Dermis microvascular lymphatic vessel endothelial cell (primary cell): Measurements from ENCODE around the gene HEMK1. TPM values are rescaled to one million over a fixed set of nuclear protein-coding genes. Genes with fewer than 3 reads are reported as not detected.

Source experiments
- DNase-seq, 2 donors: peaks; one replicate each; pipeline versions ENCODE4 v3.0.0 to v3.0.0-alpha.2; 2010; ENCODE audit warnings: low read depth in 2 of 2
- total RNA-seq: library from RNA; depleted of rRNA; stranded (reverse); fragments of >200 nt; gene quantifications from 2 replicates; pipeline ENCODE4 v1.2.1, GENCODE V29; 2014

HEMK1 gene, protein sequence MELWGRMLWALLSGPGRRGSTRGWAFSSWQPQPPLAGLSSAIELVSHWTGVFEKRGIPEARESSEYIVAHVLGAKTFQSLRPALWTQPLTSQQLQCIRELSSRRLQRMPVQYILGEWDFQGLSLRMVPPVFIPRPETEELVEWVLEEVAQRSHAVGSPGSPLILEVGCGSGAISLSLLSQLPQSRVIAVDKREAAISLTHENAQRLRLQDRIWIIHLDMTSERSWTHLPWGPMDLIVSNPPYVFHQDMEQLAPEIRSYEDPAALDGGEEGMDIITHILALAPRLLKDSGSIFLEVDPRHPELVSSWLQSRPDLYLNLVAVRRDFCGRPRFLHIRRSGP
- 4.0 and 4.8 TPM in 2 replicates for total RNA-seq

DNA sequence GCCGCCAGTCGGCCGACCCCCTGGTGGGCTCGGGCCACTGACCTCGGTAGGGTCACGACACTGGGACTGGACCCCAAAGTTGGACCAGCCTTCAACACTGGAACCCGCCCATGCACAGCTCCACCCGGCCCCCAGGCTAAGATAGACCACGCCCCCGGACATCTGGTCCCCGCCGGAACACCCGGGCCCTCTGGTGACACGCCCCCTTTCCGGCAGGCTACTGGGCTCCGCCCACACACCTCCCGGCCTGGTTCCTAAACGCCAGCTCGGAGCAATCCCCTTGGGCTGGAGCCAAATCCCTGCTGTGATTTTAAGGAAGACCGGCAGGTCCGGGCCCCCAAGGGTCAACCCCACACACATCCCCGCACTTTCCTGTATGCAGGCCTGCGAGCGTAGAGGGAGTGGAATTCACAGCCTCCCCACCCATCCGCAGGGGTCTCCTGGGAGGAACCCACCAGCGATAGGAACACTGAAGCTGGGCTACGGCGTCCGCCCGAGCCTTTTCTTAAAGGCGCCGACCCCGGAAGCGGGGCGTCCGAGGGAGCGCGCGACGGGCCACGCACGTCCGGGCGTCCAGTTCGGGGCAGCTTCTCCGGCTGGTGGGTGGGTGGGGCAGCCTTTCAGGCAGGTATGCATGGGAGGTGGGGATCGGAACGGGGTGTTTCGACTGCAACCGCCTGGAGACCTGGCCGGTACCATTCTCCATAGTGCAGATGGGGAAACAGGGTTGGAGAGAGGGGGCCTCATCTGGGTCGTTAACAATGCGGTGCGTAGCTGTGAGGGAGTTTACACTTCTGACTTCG is at the start of gene HEMK1:
TSS of gene HEMK1 (plus strand) at position 576 of the 803 bp plus-strand sequence. CDS start 1,583 bp downstream, outside the sequence.
- DNase-seq, result peak; percentile 85 to 86

DNA sequence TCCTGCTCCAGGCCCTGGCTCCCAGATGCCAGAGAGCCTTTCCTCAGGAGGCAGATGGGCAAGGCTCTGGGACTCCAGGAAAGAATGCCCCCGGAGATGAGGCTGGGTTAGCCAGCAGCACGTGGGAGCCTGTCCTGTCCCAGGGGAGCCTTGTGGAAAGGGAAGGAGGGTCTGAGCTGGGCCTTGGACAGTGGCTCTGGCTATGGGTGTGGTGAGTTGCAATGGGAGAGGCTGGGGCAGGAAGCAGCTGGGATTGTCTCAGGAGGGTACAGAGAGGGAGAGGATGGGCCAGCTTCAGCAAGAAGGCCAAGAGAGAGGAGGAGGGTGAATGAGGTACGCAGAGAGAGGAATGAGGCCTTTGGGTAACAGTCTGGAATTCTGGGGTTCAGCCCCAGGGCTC is 48.5 kb upstream of the HEMK1 start:
- no peak for DNase-seq

DNA sequence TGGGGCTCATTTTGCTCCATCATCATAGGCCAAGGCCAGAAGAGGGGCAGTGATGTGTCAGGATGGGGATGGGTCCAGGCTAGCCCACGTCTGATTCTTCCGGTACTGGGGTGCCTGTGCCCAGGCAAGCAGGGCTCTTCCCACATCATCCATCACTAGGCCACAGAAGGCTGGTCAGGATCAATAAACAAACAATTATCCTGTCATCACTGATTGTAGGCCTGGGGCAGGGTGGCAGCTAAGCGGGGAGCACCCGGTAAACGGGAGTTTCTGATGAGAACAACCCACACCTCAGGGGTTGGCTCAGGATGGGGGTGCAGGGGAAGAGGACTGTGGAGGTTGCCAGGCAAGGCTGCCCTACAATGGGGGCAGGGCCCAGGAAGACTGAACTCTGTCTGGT is 47.8 kb upstream of the HEMK1 start:
- no peak for DNase-seq

DNA sequence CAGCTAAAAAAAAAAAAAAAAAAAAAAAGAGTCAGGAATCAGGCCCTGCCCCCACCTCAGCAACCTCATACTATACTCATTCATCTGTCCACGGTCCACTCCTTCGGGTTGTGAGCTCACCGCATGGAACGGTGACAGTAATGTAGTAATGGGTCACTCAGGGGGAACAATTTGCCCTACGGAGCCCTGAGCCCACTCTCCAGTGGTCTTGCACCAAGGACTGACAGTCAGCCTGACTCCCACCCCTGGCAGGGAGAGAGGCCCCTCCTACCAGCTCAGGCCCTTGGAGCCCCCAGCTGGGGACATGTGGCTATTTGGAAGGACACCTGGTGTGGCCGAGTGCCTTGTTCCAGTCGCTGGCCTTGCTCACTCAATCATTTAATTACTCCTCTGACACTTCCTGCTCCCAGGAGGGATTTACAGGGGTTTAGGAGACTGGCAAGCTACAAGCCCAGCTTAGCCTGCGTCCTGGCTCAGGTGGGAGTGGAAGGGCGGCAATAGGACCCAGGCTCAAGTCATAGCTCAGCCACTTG is 46.0 kb upstream of the HEMK1 start:
- DNase-seq, result no peak

DNA sequence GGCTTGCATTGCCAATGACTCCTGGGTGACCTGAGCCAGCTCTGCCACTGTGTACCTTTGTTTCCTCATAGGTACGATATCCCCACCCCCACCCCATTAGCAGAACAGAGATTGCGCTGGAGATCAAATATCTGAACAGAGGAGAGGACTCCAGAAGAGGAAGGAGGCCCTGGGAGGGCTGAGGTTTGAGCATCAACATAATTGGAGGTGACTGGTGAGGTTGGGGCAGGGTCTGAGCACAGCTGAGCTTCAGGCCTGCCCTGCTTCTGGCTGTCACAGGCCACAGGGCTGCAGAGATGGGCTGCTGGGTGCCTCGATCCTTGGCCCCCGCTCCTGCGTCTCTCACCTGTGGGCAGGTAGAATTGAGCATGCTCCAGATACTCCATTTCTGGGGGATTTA is 44.6 kb upstream of the HEMK1 start:
- DNase-seq, result no peak

DNA sequence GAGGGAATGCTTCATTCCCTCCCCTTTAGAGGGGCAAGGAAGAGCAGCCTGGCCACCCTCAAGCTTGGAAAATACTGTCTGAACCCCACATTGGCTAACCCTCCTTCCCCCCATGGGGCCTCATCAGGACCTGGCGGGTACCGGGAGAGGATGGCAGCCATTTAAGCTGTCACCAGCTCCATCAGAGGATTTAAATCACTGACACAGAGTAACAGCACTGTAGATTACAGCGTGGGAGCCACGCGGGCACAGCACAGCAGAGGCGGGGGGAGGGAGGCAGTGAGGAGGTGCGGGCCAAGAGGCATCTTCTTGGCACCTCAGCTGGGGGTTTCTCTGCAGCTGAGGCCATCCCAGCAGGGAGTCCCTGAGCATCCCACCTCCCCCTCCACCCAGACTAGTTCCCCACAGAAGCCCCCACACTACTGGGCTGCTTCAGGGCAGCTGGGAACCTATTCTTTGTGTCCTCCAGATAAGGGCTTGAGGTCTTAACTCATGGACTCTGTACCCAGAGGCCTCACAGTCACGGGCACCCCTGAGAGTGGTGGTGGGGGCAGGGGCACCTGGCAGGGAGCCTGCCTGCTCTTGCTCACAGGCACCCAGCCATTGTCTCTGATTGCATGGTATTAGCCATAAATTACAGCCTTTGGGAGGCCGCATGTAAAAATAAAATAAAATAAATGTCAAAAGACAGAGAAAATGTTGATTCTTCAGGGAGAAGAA is 44.0 kb upstream of the HEMK1 start:
- DNase-seq, result no peak

DNA sequence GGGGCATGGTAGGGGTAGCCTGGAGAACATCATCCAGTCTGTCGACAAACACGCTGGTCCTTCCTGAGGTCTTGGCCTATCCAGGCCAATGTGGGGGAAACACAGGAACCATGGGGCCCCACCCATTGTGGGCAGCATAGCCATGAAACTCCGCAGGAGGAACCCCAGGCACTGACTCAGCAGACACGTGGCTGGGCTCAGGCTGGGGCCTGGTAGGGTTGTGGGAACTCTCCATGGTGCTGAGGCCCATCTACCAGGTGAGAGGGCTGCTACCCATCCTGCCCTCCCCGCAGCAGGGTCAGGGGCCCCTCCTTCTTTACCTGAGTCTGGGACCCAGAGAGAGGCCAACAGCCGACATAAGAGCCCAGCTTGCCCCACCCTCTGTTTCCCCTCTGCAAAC is 43.3 kb upstream of the HEMK1 start:
- peak in 1 of 2 donors; percentile 41 for DNase-seq

DNA sequence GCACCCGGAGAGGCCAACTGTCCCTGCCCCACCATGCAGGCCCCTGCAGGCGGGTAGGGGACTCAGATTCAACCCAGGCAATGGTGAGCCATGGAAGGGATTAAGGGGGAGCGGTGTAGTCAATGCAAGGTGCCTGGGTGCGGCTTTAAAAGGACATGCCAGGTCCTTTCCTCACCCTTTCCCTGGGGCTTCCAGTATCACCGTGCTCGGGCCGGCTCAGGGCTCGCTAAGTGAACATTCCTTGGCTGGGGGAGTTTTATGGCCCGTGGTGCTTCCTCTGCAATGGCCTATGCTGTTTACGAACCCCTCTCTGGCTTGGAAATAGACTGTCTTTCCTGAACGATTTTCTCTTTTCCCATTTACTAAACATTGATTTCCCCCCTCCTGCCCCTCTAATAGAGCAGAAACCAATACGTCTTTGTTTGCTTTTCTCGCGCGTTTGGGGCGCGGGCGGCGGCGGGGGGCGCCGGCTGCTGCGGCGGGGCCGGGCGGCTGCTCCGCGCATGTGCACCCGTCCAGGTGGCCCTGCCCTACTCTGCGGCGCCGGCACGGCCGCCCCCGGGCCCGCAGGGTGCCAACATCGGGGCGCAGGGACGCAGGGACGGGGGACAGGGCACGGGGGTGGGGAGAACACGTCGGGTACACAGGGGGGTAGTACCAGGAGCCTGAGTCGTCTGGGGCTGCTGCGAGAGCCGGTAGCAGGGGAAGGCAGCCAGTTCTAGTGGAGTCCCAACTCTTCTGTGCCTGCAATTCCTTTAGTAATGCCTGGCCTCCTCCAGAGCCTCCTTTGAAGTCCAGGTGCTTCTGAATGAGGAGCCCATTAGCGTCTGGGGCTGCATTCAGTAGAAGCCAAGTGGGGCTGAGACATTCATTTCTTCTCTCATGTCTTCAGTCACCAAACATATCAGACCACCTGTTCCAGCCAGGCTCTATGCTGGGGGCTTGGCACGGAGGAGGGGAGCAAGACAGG is 39.0 kb upstream of the HEMK1 start:
- DNase-seq, result no peak

DNA sequence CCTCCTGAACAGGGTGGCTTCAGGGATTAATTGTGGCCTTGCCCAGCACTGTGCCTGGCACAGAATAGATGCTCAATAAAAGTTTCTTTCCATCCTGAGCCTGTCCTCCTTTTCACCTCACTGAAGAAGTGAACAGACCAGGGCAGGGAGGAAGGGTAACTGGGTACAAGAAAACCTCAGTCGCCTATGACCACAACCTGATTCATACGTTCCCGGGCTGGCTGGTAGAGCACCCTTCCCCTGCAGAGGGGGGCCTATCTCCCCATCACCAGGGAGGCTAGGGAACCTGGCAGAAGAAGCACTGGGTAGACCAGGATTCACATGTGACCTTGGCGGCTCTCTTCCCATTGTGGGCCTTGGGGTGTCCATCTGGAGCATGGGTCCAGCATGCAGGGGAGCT is 38.1 kb upstream of the HEMK1 start:
- DNase-seq, result no peak

DNA sequence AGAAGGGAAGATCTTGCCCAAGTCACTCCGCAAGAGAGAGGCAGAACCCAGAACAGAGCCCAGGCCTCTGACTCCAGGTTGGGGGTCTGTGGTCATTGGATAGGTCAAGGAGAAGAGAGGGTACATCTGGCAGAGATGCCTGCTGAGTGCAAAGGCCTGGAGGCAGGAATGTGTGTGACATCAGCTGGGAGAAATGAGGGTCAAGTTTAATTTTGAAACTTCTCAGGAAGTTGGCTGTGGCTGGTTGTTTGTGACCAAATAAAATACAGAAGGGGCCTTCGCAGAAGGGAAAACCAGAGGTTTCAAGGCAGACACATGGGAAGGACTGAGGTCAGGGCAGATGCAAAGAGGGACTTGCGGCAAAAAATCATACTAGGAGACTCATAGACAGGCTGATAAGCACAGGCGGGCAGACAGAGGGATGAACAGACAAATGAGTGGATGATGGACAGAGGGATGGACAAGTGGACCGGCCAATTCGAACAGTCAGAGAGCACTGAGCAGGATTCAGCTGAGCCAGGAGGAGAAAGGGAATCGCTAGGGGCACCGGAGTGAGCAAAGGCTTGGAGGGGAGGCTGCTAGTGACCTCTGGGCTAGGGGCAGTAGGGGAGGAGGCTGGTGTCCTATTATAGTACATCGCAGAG is 37.1 kb upstream of the HEMK1 start:
- DNase-seq, result no peak

DNA sequence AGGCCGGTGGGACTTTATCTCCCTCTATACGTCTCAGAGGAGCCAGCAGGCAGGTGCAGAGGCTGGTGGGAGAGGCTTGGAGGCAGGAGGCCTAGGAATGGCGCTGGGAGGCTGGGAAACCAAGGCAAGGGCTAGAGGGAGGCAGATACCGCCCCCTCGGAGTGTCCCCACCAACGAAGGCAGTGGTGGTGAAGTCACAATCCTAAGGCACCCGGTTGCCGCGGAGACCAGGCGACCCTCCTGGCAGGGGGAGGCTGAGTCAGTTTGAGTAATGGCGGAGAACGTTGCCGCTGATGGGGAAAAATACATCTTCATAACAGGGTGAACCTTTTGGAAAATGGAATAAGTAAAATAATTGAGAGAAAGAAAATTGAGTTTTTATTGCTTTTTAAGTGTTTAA is 36.0 kb upstream of the HEMK1 start:
- no peak for DNase-seq

DNA sequence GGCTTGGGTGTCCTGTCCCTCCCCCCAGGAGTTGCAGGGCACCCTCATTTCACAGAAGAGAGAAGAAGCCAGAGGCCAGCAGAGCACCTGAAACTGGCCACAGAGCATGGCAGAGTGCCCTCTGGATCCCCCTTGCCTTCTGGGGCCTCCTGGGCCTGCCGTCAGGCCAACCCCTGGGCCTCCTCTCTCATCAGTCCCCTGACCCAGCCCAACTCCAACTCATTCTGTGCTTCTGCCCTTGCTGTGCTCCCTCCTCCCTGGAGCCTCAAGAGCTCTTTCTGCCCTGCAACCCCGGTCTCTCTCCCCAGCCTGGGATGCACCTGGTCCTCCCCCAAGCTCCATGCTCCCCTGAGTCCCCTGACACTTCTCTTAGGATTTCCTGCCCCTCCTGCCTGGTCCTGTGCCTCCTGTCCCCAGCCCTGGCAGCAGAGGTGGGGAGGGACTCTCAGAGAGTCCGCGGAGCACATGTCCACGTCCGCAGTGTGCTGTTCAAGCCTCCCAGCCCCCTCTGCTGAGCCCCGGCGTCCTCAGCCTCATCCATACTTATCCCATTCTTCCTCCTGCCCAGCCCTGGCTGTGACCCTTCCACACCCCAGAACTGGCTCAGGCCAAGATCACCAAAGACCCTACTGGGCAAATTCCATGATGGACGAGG is 35.4 kb upstream of the HEMK1 start:
- DNase-seq, result no peak

DNA sequence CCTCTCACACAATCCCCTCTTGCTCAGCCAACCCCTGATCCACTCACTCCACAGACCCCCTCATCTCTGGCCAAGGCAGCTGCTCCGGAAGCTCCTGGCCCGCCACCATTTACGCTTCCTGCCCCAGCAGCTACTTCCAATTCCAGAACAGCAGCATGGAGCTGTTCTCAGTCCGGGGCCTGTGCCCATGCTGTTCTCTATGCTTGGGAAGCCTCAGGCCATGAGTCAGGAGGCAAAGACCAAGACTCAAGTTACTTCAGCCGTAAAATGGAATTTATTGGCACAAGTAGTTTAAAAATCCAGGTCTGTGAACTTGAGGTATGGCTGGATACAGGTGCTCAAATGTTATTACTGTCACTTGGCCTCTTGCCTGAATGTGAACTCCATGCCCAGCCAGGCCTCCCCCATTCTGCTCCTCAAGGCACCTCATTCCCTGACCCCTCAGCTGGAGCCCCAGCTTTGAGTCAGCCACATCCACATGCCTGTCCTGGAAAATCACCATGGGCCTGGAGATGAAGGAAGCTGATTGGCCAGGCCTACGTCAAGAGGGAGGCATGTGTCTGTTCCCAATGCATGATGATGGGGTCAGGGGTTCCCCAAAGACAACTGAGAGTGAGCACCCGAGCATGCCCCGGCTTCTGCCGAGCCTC is 34.5 kb upstream of the HEMK1 start:
- no peak for DNase-seq

DNA sequence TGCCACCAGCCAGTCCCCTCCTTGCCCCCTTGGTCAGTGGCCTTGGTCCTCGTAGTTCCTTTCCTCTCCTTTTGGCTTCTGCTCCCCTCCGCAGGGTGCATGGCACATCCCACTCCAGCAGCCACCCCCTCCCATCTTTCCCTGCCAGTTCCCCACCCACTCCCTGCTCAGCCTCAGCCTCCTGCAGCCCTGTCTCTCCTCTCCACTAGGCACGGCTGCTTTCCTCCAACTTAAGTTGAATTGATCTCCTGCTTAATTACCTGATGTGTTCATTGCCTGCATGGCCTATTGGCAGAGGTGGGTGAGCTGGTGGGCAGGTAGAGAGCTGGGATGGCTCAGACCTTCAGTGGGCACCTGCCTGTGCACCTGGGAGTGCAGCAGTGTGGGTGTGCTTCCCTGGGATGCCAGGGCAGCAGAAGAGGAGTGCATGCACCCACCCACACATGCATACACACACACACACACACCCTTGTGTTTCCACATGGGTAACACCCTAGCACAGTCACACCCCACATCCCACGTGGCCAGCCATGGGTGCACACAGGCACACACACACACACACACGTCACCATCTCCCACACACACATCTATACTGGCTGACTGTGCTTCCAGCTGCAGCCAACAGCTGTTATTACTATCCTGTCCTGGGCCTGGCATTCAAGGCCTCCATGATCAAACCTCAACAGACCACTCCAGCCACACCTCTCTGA is 32.7 kb upstream of the HEMK1 start:
- DNase-seq, result no peak

DNA sequence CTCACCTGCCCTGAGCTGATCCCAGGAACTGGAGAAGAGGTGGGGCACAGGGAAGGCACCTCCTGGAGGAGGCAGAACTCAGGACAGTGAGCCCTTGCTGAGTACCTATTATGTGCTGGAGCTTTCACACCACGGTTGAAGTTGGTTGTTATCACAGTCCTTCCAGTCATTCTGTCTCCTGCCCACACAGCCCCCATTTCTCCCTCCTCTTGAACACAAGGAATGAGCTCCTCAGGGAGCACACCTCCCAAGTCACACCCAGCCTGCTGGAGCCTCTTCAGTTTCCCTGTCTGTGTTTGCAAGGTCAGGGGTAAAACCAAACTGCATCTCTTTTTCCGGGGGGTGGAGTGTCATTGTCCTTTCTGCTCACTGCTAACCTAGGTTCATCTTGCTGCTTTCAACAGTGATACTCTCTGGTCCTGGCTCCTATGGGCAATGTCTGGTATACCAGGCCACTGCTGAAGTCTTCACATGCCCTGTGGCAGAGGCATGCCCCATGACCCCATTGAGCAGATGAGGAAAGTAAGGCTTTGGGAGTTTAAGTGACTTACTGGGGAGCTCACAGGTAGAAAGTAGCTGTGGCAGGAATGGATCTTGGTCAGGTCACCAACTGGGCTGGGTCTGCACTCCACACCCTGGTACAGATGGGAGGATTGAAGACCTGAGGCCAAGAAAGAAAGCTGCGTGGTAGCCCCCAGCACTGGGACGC is 31.7 kb upstream of the HEMK1 start:
- DNase-seq, result no peak

DNA sequence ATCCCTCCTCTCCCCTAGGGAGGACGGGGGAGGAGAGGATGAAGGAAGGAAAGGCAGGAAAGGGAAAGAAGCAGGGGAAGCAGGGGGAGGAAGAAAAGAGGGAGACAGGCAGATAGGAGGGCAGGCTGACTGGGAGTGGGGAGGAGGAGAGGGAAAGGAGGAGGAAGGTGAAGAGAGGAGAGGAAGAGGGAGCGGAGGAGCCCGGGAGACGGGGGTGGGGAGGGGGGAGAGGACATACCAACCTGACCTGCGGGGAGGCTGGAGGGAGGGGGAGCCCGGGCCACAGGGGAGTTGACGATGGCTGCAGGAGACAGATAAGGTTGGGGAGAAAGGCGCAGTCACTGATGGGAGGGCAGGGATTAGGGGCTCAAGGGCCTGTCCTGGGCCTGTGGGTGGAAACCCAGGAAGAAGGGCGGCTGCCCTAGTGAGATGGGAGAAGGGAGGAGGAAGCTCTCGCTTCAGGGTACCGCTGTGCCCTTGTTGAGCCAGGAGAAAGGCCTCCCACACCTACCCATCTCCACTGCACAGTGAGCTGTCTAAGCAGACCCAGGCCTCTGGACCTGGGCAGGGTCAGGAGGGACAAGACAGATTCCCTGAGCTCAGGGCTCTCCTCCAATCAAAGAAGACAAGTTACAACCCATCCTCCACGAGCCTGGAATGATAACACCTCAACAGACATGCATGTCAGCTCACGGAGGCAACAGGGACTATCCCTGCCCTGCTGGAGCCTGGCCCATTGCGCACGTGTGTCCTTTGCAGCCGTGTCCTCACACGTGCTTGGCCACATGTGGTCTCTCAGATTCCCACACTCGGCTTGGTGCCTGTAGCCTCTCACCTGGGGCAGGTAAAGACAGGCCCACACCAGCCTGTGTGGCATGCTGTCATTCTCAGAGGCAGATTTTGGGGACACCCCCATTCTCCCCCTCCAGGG is 29.7 kb upstream of the HEMK1 start:
- no peak for DNase-seq
